HCT116 (cell line): ENCODE measurements around the gene OR51V1.

Source experiments
- CEBPB ChIP-seq: IDR thresholded peaks from 2 replicates; pipeline ENCODE4 v1.6.1; 2012; ENCODE audit warnings: low read depth
- EZH2 ChIP-seq: fragments of 200-600 bp; sonication (generic); IDR thresholded peaks from 2 replicates; pipeline ENCODE4 v1.6.1; 2017; ENCODE audit warnings: antibody characterized with exemption, mixed run types
- POLR2A ChIP-seq: IDR thresholded peaks from 2 replicates; pipeline ENCODE4 v1.7.0; 2011; ENCODE audit warnings: borderline replicate concordance; ENCODE audit not compliant: insufficient read depth, insufficient read length; ENCODE audit errors: extremely low read depth
- YY1 ChIP-seq: IDR thresholded peaks from 2 replicates; pipeline ENCODE4 v1.6.1; 2011; ENCODE audit warnings: low read length, low read depth, moderate library complexity, mild to moderate bottlenecking; ENCODE audit not compliant: insufficient replicate concordance; ENCODE audit errors: extremely low read depth
- ZNF274 ChIP-seq: fragments of 200-500 bp; sonication (Bioruptor generic); IDR thresholded peaks from 2 replicates; pipeline ENCODE4 v1.6.1; 2014; ENCODE audit warnings: mild to moderate bottlenecking, low read depth, low read length, inconsistent platforms
- TF ChIP-seq, protein P1 (sequence below), 3 experiments: fragments of 200-600 bp in 1 of 3; sonication (generic) in 1 of 3; IDR thresholded peaks in 2 of 3; conservative IDR thresholded peaks in 1 of 3; 2 replicates each; pipeline ENCODE4 v1.5.1; 2012 to 2017; ENCODE audit warnings: low read depth in 2 of 3, low read length in 2 of 3, antibody characterized with exemption in 1 of 3, borderline replicate concordance in 1 of 3, control low read depth in 1 of 3, mild to moderate bottlenecking in 1 of 3, mixed read lengths in 1 of 3, mixed run types in 1 of 3, moderate library complexity in 1 of 3; ENCODE audit not compliant: insufficient read depth in 1 of 3

DNA sequence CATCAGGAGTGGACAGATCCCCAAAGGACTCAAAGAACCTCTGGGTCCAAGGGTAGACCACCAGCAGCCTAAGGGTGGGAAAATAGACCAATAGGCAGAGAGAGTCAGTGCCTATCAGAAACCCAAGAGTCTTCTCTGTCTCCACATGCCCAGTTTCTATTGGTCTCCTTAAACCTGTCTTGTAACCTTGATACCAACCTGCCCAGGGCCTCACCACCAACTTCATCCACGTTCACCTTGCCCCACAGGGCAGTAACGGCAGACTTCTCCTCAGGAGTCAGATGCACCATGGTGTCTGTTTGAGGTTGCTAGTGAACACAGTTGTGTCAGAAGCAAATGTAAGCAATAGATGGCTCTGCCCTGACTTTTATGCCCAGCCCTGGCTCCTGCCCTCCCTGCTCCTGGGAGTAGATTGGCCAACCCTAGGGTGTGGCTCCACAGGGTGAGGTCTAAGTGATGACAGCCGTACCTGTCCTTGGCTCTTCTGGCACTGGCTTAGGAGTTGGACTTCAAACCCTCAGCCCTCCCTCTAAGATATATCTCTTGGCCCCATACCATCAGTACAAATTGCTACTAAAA lies 26.3 kb upstream of the OR51V1 start, which contains the start of gene HBB:
- TF ChIP-seq, protein P1, sequence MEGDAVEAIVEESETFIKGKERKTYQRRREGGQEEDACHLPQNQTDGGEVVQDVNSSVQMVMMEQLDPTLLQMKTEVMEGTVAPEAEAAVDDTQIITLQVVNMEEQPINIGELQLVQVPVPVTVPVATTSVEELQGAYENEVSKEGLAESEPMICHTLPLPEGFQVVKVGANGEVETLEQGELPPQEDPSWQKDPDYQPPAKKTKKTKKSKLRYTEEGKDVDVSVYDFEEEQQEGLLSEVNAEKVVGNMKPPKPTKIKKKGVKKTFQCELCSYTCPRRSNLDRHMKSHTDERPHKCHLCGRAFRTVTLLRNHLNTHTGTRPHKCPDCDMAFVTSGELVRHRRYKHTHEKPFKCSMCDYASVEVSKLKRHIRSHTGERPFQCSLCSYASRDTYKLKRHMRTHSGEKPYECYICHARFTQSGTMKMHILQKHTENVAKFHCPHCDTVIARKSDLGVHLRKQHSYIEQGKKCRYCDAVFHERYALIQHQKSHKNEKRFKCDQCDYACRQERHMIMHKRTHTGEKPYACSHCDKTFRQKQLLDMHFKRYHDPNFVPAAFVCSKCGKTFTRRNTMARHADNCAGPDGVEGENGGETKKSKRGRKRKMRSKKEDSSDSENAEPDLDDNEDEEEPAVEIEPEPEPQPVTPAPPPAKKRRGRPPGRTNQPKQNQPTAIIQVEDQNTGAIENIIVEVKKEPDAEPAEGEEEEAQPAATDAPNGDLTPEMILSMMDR (IDR thresholded peaks at IDR 0.05 in 2 of 3, conservative IDR thresholded peaks at IDR 0.05 in 1 of 3; ENCODE audit: borderline replicate concordance in 1 of 3, insufficient read depth in 1 of 3, low read depth in 2 of 3, low read length in 2 of 3): no peak
- TF ChIP-seq POLR2A (no peak), EZH2 (no peak), ZNF274 (no peak), CEBPB (no peak), YY1 (no peak)
